K562 (cell line): ENCODE results near the gene SAPCD1. TPM values are rescaled to one million over a fixed set of nuclear protein-coding genes. Genes with fewer than 3 reads are reported as not detected.

Source experiments
- E2F1 ChIP-seq: sonication (generic); formaldehyde crosslinking; IDR thresholded peaks from 2 replicates; pipeline ENCODE4 v1.8.1; 2023; ENCODE audit warnings: mild to moderate bottlenecking, missing genetic modification reagents, moderate library complexity
- E2F6 ChIP-seq, 2 experiments: IDR thresholded peaks; 2 replicates each; pipeline ENCODE4 v1.6.1; 2011; ENCODE audit warnings: borderline replicate concordance in 1 of 2, control low read depth in 1 of 2, low read depth in 1 of 2, low read length in 1 of 2, mild to moderate bottlenecking in 1 of 2, mixed read lengths in 1 of 2, moderate library complexity in 1 of 2; ENCODE audit not compliant: insufficient read depth in 1 of 2, insufficient read length in 1 of 2, poor library complexity in 1 of 2, severe bottlenecking in 1 of 2; ENCODE audit errors: extremely low read depth in 1 of 2
- HLTF ChIP-seq: fragments of 450-650 bp; IDR thresholded peaks from 2 replicates; pipeline ENCODE4 v1.6.1; 2016
- HNRNPLL ChIP-seq: fragments of 200-400 bp; formaldehyde crosslinking; IDR thresholded peaks from 2 replicates; pipeline ENCODE4 v1.6.1; 2017; ENCODE audit warnings: low read length, low read depth, mild to moderate bottlenecking; ENCODE audit not compliant: poor library complexity, severe bottlenecking
- KLF10 ChIP-seq: fragments of 250-450 bp; sonication (Bioruptor Pico); IDR thresholded peaks from 2 replicates; pipeline ENCODE4 v1.6.1; 2021; ENCODE audit warnings: matching md5 sums
- MAZ ChIP-seq, 2 experiments: fragments of 450-650 bp in 1 of 2; sonication (generic) in 1 of 2; formaldehyde crosslinking; IDR thresholded peaks in 1 of 2; conservative IDR thresholded peaks in 1 of 2; 2 replicates each; pipeline versions ENCODE4 v1.4.0 to v1.5.0; 2020; ENCODE audit warnings: mild to moderate bottlenecking in 1 of 2, missing genetic modification reagents in 1 of 2
- PHTF2 ChIP-seq: fragments of 250-450 bp; sonication (Bioruptor Pico); IDR thresholded peaks from 2 replicates; pipeline ENCODE4 v1.5.0; 2021; ENCODE audit warnings: mild to moderate bottlenecking
- RAD21 ChIP-seq, 2 experiments: fragments of 250-450 bp in 1 of 2; fragments of 450-650 bp in 1 of 2; sonication (Bioruptor Pico) in 1 of 2; formaldehyde crosslinking in 1 of 2; IDR thresholded peaks in 1 of 2; conservative IDR thresholded peaks in 1 of 2; 2 replicates each; pipeline versions ENCODE4 v1.4.0 to v1.8.0; 2020 to 2022; ENCODE audit warnings: mild to moderate bottlenecking in 2 of 2, moderate library complexity in 1 of 2
- SIN3A ChIP-seq, 2 experiments: fragments of 150-350 bp in 1 of 2; IDR thresholded peaks; 2 replicates each; pipeline ENCODE4 v1.6.1; 2011 to 2016; ENCODE audit warnings: borderline replicate concordance in 2 of 2, low read depth in 2 of 2, low read length in 2 of 2, mild to moderate bottlenecking in 2 of 2, moderate library complexity in 2 of 2; ENCODE audit not compliant: control insufficient read depth in 1 of 2
- TRIM25 ChIP-seq: fragments of 450-650 bp; IDR thresholded peaks from 2 replicates; pipeline ENCODE4 v1.7.0; 2016; ENCODE audit warnings: borderline replicate concordance
- ZBTB11 ChIP-seq, 3 experiments: fragments of 200-800 bp in 1 of 3; fragments of 250-450 bp in 1 of 3; fragments of 450-650 bp in 1 of 3; sonication (Bioruptor Pico) in 1 of 3; sonication (Bioruptor generic) in 1 of 3; formaldehyde crosslinking in 1 of 3; IDR thresholded peaks; 2 replicates each; pipeline versions ENCODE4 v1.6.1 to v1.8.0; 2016 to 2022; ENCODE audit warnings: mild to moderate bottlenecking in 2 of 3, missing genetic modification characterization in 2 of 3, missing compliant biosample characterization in 1 of 3, moderate library complexity in 1 of 3
- ZBTB2 ChIP-seq: fragments of 450-650 bp; IDR thresholded peaks from 2 replicates; pipeline ENCODE4 v1.6.1; 2016; ENCODE audit warnings: antibody characterized with exemption
- ZNF134 ChIP-seq: fragments of 250-450 bp; sonication (Bioruptor Pico); conservative IDR thresholded peaks from 2 replicates; pipeline ENCODE4 v1.4.0; 2020
- ZNF76 ChIP-seq: fragments of 250-450 bp; sonication (Bioruptor Pico); IDR thresholded peaks from 2 replicates; pipeline ENCODE4 v1.4.0; 2020; ENCODE audit warnings: mild to moderate bottlenecking, moderate library complexity, borderline replicate concordance
- polyA plus RNA-seq, 8 experiments: library from polyadenylated mRNA; depleted of rRNA in 4 of 8; stranded (reverse) in 5 of 8; unstranded in 3 of 8; fragments of >200 nt; fragmentation: Nextera tagmentation in 2 of 8; fragmentation: Illumina TruSeq in 1 of 8; extraction: Ambion mirVana in 2 of 8; extraction: Trizol in 1 of 8; gene quantifications; 2 replicates each; pipeline versions ENCODE4 v1.2.1 to v1.2.3, GENCODE V29; 2011 to 2014; ENCODE audit warnings: inconsistent platforms in 1 of 8, missing spikeins in 1 of 8
- total RNA-seq, 7 experiments: library from RNA; depleted of rRNA in 6 of 7; stranded (reverse); fragments of >200 nt in 6 of 7; fragmentation: Illumina TruSeq in 2 of 7; extraction: Trizol in 2 of 7; gene quantifications; 2 replicates each; pipeline versions ENCODE4 v1.2.1 to v1.2.3, GENCODE V29; 2011 to 2021; ENCODE audit warnings: low replicate concordance in 1 of 7

The SAPCD1 gene
- total and polyA plus RNA-seq, 9 of the 15 experiments (the other 6 are each of a cell fraction or from before 2014, with no cell fraction given): 2.6 to 30.2 (median 7.4) TPM

GRCh38 chr6:31739639-31740396 lies 22.6 kb upstream of the SAPCD1 start, which contains the start of gene MSH5 (continued):
- peak; percentile 98 to 99 for TF ChIP-seq E2F6 (IDR thresholded peaks at IDR 0.05; ENCODE audit: borderline replicate concordance in 1 of 2, extremely low read depth in 1 of 2, insufficient read depth in 1 of 2, insufficient read length in 1 of 2, low read depth in 1 of 2, low read length in 1 of 2, poor library complexity in 1 of 2, severe bottlenecking in 1 of 2)
- TF ChIP-seq ZNF134: 0 out of 2 replicates have a peak, but pooled peaks have one; percentile 13
- peak; percentile 72 for TF ChIP-seq HNRNPLL
- no peak for TF ChIP-seq PHTF2 (CRISPR knock-in tag)
- peak; percentile 17; the same call in 1 of the 2 replicates for TF ChIP-seq TRIM25
- peak in 1 of 2 experiments; percentile 28; a peak in 3 of 4 replicates for TF ChIP-seq RAD21 (CRISPR knock-in tag; conservative IDR thresholded peaks at IDR 0.05 in 1 of 2, IDR thresholded peaks at IDR 0.05 in 1 of 2)
- peak; percentile 64 to 72 for TF ChIP-seq MAZ (CRISPR knock-in tag; conservative IDR thresholded peaks at IDR 0.05 in 1 of 2, IDR thresholded peaks at IDR 0.05 in 1 of 2)
- peak; percentile 80; the same call in 1 of the 2 replicates for TF ChIP-seq HLTF
- TF ChIP-seq ZNF76 (CRISPR knock-in tag): 0 out of 2 replicates have a peak, but pooled peaks have one; percentile 83
- no peak for TF ChIP-seq KLF10 (CRISPR knock-in tag)
- 0 out of 6 replicates have a peak, but pooled peaks of 1 of the 3 experiments have one; percentile 29 for TF ChIP-seq ZBTB11 (CRISPR knock-in tag; IDR thresholded peaks at IDR 0.05)
- peak; percentile 99 for TF ChIP-seq E2F1 (CRISPR knock-in tag)
- peak; percentile 94 for TF ChIP-seq ZBTB2
- TF ChIP-seq SIN3A (IDR thresholded peaks at IDR 0.05; ENCODE audit: borderline replicate concordance in 2 of 2, control insufficient read depth in 1 of 2, low read depth in 2 of 2, low read length in 2 of 2): peak in 1 of 2 experiments; percentile 89; a peak in 1 of 4 replicates
